Parathyroid adenoma (tissue), 2 donors: ENCODE measurements around the gene TTC21A.

ENCODE experiments used
- H2AFZ ChIP-seq: fragments of 300-600 bp; sonication (generic); one replicate; pipeline ENCODE4 v1.7.0; 2017; ENCODE audit warnings: antibody characterized with exemption, mild to moderate bottlenecking
- H3K27ac ChIP-seq: fragments of 300-600 bp; sonication (generic); one replicate; pipeline ENCODE4 v1.7.0; 2017
- H3K27me3 ChIP-seq: fragments of 300-600 bp; sonication (generic); one replicate; pipeline ENCODE4 v1.7.0; 2017; ENCODE audit warnings: low read length; ENCODE audit not compliant: control insufficient read depth, insufficient read depth
- H3K36me3 ChIP-seq: fragments of 300-600 bp; sonication (generic); one replicate; pipeline ENCODE4 v1.7.0; 2017; ENCODE audit warnings: low read length; ENCODE audit not compliant: control insufficient read depth, insufficient read depth
- H3K4me1 ChIP-seq: fragments of 300-600 bp; sonication (generic); one replicate; pipeline ENCODE4 v1.7.0; 2017; ENCODE audit warnings: control low read depth
- H3K4me2 ChIP-seq: fragments of 300-600 bp; sonication (generic); one replicate; pipeline ENCODE4 v1.7.0; 2017; ENCODE audit warnings: low read length
- H3K4me3 ChIP-seq: fragments of 300-600 bp; sonication (generic); one replicate; pipeline ENCODE4 v1.7.0; 2017; ENCODE audit warnings: low read depth, low read length
- H3K79me2 ChIP-seq: fragments of 300-600 bp; sonication (generic); one replicate; pipeline ENCODE4 v1.7.0; 2017; ENCODE audit warnings: control low read depth
- H3K9ac ChIP-seq: fragments of 300-600 bp; sonication (generic); one replicate; pipeline ENCODE4 v1.7.0; 2017; ENCODE audit warnings: mild to moderate bottlenecking
- H3K9me3 ChIP-seq: fragments of 300-600 bp; sonication (generic); one replicate; pipeline ENCODE4 v1.7.0; 2017; ENCODE audit warnings: low read length; ENCODE audit not compliant: control insufficient read depth
- TF ChIP-seq, protein P1 (sequence below): fragments of 300-600 bp; sonication (generic); IDR thresholded peaks from one replicate; pipeline ENCODE4 v1.7.0; 2017; ENCODE audit warnings: antibody characterized with exemption, mild to moderate bottlenecking
- donor health status: primary hyperparathyroidism.

TTC21A gene

DNA sequence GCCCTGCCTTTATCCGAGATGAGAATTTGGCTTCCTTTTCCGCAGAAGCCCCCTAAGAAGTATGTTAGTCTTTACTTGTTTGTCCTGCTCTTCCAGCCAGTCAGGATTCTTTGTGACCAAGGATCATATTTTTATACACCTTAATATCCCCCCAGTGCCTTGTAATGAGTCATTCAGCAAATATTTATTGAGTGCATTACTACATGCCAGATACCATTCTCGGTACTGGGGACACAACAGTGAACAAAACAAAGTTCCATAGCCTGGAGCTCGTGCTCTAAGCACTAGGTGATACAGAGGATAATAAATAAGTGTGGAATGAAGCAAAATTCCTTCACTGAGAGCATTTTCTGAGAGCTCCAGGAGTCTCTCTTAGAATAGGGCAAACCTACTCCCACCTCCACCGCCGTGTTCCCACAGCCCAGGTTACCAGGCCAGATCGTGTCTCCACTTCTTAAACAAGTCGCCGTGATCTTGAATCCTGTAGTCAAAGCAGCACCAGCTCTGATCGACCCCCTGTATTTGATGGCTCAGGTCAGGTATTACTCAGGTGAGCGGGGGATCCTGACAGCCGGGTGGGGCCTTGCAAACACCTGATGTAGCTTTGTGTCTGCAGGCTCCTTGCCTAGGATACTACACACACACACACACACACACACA is 18.5 kb downstream of the TTC21A start:
- Histone ChIP-seq H3K36me3 (no peaks in the 10 kb centered on the region), H3K4me1 (no peaks in the 10 kb centered on the region), H3K9ac (no peak overlapping the region), H3K27ac (no peak overlapping the region), H3K79me2 (no peaks in the 10 kb centered on the region), H2AFZ (no peak overlapping the region), H3K27me3 (no peaks in the 10 kb centered on the region), H3K4me3 (no peak overlapping the region), H3K4me2 (no peak overlapping the region), H3K9me3 (no peaks in the 10 kb centered on the region)
- TF ChIP-seq, protein P1, sequence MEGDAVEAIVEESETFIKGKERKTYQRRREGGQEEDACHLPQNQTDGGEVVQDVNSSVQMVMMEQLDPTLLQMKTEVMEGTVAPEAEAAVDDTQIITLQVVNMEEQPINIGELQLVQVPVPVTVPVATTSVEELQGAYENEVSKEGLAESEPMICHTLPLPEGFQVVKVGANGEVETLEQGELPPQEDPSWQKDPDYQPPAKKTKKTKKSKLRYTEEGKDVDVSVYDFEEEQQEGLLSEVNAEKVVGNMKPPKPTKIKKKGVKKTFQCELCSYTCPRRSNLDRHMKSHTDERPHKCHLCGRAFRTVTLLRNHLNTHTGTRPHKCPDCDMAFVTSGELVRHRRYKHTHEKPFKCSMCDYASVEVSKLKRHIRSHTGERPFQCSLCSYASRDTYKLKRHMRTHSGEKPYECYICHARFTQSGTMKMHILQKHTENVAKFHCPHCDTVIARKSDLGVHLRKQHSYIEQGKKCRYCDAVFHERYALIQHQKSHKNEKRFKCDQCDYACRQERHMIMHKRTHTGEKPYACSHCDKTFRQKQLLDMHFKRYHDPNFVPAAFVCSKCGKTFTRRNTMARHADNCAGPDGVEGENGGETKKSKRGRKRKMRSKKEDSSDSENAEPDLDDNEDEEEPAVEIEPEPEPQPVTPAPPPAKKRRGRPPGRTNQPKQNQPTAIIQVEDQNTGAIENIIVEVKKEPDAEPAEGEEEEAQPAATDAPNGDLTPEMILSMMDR, result no peak

DNA sequence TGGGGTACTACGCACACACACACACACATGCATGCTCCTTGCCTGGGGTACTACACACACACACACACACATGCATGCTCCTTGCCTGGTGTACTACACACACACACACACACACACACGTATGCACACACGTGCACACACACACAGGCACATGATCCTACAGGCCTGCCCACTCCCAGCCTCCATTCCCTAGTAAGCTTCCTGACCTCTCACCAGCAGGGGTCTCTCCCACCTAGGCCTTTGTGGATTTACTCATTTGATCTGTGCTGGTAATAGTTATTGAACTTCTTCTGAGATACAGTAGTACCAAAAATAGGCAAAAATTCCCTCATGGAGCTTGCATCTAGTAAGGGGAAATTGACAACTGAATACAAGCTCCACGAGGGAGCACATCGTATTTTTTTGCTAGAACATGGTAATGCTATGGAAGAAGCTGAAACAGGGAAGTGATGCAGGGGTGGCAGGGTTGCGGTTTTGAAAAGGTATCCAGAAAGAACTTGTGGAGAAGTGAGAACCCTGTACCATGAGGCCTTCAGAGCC is 19.1 kb downstream of the TTC21A start:
- Histone ChIP-seq H3K27ac (no peak overlapping the region), H3K79me2 (no peaks in the 10 kb centered on the region), H3K4me1 (no peaks in the 10 kb centered on the region), H2AFZ (no peak overlapping the region), H3K9me3 (no peaks in the 10 kb centered on the region), H3K4me2 (no peak overlapping the region), H3K36me3 (no peaks in the 10 kb centered on the region), H3K4me3 (no peak overlapping the region), H3K9ac (no peak overlapping the region), H3K27me3 (no peaks in the 10 kb centered on the region)
- TF ChIP-seq, protein P1, result peak; percentile 69

DNA sequence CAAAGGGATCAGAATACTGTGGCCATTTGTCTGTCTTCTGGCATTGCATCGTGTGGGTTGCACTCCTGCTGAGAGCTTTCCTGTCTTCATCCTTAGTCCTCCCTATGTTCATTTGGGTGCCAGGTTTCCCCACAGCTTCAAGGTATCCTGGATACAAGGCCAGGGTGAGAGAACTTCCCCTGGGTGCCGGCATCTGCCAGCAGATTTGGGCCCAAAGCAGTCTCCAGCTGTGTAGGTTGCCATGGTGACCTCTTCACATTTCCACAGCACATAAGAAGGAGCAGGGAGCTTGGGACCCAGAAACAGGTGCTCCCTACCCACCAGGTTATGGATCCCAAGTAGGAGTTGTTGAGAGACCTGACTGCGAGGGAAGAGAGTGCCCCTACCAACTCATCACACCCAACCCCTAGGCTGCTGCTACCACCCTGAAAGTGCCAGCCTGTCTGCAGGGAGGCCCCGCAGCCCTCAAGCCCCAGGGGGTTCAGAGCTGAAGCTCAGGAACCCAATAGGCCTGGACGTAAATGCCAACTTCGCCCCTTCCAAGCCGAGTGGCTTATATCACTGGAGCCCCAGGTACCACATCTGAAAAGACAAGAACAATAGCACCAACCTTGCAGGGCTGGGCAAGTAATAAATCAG is 19.9 kb downstream of the TTC21A start:
- TF ChIP-seq, protein P1, result no peak
- Histone ChIP-seq H2AFZ (no peak overlapping the region), H3K36me3 (no peaks in the 10 kb centered on the region), H3K27me3 (no peaks in the 10 kb centered on the region), H3K4me2 (no peak overlapping the region), H3K79me2 (no peaks in the 10 kb centered on the region), H3K4me1 (no peaks in the 10 kb centered on the region), H3K9me3 (no peaks in the 10 kb centered on the region), H3K9ac (no peak overlapping the region), H3K27ac (no peak overlapping the region), H3K4me3 (no peak overlapping the region)

DNA sequence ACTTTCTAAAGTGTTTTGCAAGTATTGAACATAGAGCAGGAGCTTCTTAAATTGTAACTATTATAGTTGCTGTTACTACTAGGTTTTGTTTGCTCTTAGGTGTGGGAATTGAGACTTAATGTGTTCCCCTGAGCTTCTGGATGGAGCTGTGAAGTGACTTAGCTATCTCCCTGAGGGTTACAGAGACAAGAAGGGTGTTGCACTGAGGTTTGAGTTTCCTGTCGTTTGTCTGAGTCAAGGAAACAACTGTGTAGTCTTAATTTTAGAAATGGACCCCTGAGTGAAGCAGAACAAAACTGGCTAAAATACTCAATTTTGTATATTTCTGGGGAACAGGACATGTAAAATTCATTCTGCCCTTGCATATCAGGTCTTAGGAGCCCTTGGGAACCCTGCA is 20.4 kb downstream of the TTC21A start:
- Histone ChIP-seq H3K79me2 (no peaks in the 10 kb centered on the region), H3K9me3 (no peaks in the 10 kb centered on the region), H3K36me3 (no peaks in the 10 kb centered on the region), H3K9ac (no peak overlapping the region), H3K4me1 (no peaks in the 10 kb centered on the region), H2AFZ (no peak overlapping the region), H3K4me3 (no peak overlapping the region), H3K27ac (no peak overlapping the region), H3K27me3 (no peaks in the 10 kb centered on the region), H3K4me2 (no peak overlapping the region)
- TF ChIP-seq, protein P1, result no peak

DNA sequence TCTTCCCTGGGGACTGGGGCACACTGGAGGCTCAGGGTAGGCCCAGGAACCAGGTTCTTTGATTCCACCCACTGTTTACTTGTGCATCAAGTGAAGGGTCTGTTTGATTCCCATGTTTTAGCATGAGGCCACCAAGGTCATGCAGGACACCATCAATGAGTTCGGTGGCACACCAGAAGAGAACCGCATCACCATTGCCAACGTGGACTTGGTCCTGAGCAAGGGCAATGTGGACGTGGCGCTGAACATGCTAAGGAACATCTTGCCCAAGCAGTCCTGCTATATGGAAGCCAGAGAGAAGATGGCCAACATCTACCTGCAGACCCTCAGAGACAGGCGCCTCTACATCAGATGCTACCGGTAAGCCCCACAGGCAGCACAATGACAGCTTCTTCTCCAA is 21.5 kb downstream of the TTC21A start:
- H3K36me3 ChIP-seq, result no peaks in the 10 kb centered on the region
- no peaks in the 10 kb centered on the region for H3K79me2 ChIP-seq
- H3K27me3 ChIP-seq, result no peaks in the 10 kb centered on the region
- H3K4me1 ChIP-seq, result no peaks in the 10 kb centered on the region
- H3K9me3 ChIP-seq, result no peaks in the 10 kb centered on the region
- no peak overlapping the region for H3K27ac ChIP-seq
- H3K4me2 ChIP-seq, result no peak overlapping the region
- H3K4me3 ChIP-seq, result no peak overlapping the region
- no peak overlapping the region for H2AFZ ChIP-seq
- TF ChIP-seq, protein P1, result no peak
- H3K9ac ChIP-seq, result no peak overlapping the region
